GM12874 (cell line): ENCODE results near the gene ZNF423.

Source experiments
- TF ChIP-seq, protein P1 (sequence below): IDR thresholded peaks from 2 replicates; pipeline ENCODE4 v1.5.1; 2011; ENCODE audit warnings: low read depth, mild to moderate bottlenecking, control low read depth, low read length, moderate library complexity; ENCODE audit not compliant: insufficient read depth

The ZNF423 gene

GRCh38 chr16:49674351-49674851 lies 181.5 kb downstream of the ZNF423 start:
- TF ChIP-seq, protein P1, sequence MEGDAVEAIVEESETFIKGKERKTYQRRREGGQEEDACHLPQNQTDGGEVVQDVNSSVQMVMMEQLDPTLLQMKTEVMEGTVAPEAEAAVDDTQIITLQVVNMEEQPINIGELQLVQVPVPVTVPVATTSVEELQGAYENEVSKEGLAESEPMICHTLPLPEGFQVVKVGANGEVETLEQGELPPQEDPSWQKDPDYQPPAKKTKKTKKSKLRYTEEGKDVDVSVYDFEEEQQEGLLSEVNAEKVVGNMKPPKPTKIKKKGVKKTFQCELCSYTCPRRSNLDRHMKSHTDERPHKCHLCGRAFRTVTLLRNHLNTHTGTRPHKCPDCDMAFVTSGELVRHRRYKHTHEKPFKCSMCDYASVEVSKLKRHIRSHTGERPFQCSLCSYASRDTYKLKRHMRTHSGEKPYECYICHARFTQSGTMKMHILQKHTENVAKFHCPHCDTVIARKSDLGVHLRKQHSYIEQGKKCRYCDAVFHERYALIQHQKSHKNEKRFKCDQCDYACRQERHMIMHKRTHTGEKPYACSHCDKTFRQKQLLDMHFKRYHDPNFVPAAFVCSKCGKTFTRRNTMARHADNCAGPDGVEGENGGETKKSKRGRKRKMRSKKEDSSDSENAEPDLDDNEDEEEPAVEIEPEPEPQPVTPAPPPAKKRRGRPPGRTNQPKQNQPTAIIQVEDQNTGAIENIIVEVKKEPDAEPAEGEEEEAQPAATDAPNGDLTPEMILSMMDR = no peak

DNA sequence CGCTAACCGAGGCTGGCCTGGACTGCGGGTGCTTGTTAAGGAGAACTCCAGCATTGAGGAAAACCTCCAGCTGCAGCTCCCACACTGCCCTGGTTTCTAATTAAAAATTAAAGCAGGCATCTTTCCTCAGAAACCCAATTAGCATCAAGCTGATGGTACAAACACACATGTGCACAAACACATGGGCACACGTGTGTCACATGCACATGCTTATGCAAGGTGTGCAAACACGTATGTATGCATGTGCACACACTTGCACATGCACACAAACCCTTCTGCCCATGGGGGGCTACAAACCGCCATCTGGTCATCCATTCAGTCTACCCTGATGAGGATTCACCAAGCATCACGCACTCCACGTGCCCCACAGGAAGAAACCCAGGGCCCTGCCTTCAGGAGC lies 182.5 kb downstream of the ZNF423 start:
- TF ChIP-seq, protein P1 = no peak

- TF ChIP-seq, protein P1 = no peak
Measured at GRCh38 chr16:49672753-49673152, 183.2 kb downstream of the ZNF423 start.

GRCh38 chr16:49671333-49671732 lies 184.6 kb downstream of the ZNF423 start:
- TF ChIP-seq, protein P1 = no peak

GRCh38 chr16:49670627-49671026 lies 185.3 kb downstream of the ZNF423 start:
- TF ChIP-seq, protein P1 = no peak

DNA sequence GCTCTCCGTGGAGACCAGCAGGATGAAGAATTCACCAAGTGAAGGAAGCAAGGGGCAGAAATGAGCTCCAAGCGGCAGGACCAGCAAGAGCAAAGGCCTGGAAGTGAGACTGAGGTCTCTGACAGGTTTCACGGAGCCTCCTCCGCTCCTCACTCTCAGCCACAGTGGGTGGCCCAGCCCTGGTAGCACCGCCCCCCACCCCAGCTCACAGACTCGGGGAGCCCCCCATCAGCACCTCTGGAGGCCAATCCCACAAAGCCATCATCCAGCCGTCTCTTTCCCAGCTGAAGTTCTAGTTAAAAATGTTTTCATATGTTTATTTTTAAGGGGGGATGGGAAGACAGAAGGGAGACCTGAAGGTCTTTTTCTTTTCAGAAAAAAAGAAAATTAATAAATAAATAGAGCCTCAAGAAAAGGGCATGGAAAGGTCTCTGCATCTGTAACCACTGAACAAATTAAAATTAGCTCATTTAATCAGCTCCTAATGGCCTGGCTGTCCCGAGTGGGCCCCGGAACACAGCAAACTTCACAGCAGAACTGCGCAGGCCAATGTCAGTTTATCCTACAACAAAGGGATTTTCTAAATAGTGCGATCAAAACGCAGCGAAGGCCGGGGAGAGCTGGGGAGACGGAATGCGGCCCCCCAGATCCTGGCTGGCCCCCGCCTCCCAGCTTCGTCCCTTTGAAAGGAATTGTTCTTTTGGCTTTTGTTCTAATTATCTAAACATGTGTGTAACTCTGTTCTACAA lies 190.3 kb downstream of the ZNF423 start:
- TF ChIP-seq, protein P1 = no peak

DNA sequence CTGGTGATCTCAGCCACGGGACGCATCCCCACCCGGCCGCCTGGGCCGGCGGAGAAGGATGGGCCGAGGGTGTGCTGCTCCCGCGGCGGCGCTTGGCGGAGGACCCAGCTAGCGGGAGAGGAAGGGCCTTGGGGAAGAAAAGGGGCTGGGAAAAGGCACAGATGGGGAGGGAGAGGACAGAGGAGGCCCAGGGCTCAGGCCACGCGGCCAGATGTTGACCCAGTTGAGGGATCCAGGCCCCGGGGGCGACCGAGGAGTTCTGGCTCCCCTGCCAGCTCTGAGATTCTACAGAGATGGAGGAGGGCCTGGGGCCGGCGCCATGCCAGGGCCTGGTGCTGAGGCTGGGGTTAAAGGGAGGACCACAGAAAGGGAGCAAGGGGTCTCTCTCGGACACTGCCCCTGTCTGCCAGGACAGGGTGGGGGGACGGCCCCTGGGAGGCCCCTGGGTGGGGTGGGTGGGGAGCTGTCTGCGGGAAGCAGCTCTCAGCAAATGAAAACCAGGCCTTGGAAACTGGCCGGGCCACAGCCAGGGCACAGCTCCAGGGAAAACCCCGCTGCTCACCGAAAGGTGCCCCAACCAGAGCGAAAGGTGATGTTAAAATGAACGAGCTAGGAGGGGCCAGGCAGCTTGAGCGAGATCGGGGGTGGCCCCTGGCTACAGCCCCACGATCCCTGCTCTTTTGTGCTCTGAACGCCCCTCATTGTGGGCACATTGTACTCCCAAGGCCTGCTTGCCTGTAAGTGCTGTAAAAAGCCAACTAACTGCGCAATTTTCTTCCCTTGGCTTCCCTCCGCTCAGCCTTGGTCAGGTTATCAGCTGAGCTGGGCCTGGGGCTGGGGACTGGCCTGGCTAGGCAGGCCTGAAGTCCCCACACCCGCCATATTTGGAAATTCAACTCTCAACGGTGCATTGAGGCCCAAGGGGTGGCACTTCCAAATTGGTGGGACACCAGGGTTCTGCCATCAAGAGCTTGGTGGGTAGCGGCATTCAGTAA lies 191.4 kb downstream of the ZNF423 start:
- TF ChIP-seq, protein P1 = no peak
